ENCODE results near the gene ARHGAP40.

ARHGAP40 gene

DNA sequence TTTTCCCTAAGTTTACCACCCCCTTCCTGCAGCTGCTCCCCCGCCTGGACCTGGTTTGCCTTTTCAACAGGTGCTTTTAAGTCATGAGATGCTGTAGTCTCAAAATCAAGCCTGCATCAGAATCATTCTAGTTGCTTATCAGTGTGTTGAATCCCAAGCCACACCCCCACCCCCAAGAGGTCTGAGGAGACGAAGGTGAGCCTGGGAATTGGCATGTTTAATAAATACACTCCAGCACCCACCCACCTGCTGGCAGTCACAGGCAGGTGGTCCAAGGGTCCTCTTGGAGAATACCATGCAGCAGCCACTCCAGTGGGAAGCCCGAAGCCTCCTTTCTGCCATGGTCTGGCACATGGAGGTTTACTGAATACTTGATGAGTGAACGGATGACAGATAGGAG lies 21.7 kb upstream of the ARHGAP40 start:
- Histone ChIP-seq H2AFZ (no peak overlapping the region), H3K27ac (no peak overlapping the region), H3K9me3 (ENCODE audit: control insufficient read depth, low read length) (no peaks in the 10 kb centered on the region), H3K9ac (no peak overlapping the region), H3K27me3 (ENCODE audit: control insufficient read depth, insufficient read depth, low read length) (no peaks in the 10 kb centered on the region), H3K4me3 (ENCODE audit: low read depth, low read length) (no peak overlapping the region), H3K4me2 (ENCODE audit: low read length) (no peak overlapping the region), H3K36me3 (ENCODE audit: control insufficient read depth, insufficient read depth, low read length) (no peaks in the 10 kb centered on the region), H3K4me1 (no peaks in the 10 kb centered on the region), H3K79me2 (no peaks in the 10 kb centered on the region)
- TF ChIP-seq, protein P1, sequence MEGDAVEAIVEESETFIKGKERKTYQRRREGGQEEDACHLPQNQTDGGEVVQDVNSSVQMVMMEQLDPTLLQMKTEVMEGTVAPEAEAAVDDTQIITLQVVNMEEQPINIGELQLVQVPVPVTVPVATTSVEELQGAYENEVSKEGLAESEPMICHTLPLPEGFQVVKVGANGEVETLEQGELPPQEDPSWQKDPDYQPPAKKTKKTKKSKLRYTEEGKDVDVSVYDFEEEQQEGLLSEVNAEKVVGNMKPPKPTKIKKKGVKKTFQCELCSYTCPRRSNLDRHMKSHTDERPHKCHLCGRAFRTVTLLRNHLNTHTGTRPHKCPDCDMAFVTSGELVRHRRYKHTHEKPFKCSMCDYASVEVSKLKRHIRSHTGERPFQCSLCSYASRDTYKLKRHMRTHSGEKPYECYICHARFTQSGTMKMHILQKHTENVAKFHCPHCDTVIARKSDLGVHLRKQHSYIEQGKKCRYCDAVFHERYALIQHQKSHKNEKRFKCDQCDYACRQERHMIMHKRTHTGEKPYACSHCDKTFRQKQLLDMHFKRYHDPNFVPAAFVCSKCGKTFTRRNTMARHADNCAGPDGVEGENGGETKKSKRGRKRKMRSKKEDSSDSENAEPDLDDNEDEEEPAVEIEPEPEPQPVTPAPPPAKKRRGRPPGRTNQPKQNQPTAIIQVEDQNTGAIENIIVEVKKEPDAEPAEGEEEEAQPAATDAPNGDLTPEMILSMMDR (IDR thresholded peaks at IDR 0.05): no peak

DNA sequence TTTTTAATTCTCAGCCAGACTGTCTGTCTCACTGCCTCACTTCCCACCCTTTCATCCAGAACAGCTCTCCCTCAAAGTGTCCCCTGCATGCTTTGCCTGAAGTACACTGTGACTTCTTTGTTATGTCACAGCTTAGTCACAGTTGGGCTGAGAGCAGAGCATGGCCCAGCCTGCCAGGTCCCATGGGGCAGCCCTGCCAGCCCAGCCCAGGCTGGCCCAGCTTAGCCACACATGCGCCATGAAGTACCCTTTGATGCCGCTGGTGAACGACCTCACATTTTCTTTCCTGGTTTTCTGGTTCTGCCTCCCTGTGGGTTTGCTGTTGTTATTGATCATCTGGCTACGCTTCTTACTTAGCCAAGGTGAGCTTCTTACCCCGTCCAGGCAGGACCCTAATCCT lies 20.6 kb upstream of the ARHGAP40 start, which contains the start of gene ADIG:
Gene ADIG, plus strand, starts transcription at position 185 of the 400 bp plus-strand sequence. Its CDS starts 54 bp downstream, at position 239.
- TF ChIP-seq, protein P1 (IDR thresholded peaks at IDR 0.05): no peak
- Histone ChIP-seq H3K9ac (no peak within 1 kb of the TSS), H2AFZ (no peak within 1 kb of the TSS), H3K9me3 (ENCODE audit: control insufficient read depth, low read length) (no peaks in the 10 kb centered on the region), H3K4me3 (ENCODE audit: low read depth, low read length) (no peak within 1 kb of the TSS), H3K36me3 (ENCODE audit: control insufficient read depth, insufficient read depth, low read length) (no peaks in the 10 kb centered on the region), H3K79me2 (no peaks in the 10 kb centered on the region), H3K27me3 (ENCODE audit: control insufficient read depth, insufficient read depth, low read length) (no peaks in the 10 kb centered on the region), H3K27ac (no peak within 1 kb of the TSS), H3K4me2 (ENCODE audit: low read length) (no peak within 1 kb of the TSS), H3K4me1 (no peaks in the 10 kb centered on the region)

DNA sequence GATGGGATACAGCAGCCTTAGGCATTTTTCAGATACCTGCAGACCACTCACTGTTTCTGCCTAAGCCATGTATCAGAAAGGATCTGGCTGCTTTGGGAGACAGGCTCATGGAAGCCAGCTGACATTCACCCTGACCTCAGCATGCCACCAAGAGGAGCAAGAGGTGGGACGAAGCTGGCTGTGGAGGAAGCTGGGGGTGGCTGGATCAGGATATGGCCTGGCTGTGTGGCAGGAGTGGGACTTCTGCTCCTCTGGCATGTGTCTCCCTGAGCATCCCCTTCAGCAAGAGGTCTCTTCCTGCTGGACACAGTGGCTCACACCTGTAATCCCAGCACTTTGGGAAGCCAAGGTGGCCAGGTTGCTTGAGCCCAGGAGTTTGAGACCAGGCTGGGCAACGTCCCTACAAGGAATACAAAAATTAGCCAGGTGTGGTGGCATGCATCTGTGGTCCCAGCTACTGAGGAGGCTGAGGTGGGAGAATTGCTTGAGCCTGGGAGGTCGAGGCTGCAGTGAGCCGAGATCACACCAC lies 19.7 kb upstream of the ARHGAP40 start:
- no peaks in the 10 kb centered on the region for H3K4me1 ChIP-seq
- H3K4me2 ChIP-seq (ENCODE audit: low read length): no peak overlapping the region
- H3K27ac ChIP-seq: no peak overlapping the region
- H2AFZ ChIP-seq: no peak overlapping the region
- no peaks in the 10 kb centered on the region for H3K79me2 ChIP-seq
- no peaks in the 10 kb centered on the region for H3K9me3 ChIP-seq (ENCODE audit: control insufficient read depth, low read length)
- no peak overlapping the region for H3K9ac ChIP-seq
- no peaks in the 10 kb centered on the region for H3K27me3 ChIP-seq (ENCODE audit: control insufficient read depth, insufficient read depth, low read length)
- no peak overlapping the region for H3K4me3 ChIP-seq (ENCODE audit: low read depth, low read length)
- H3K36me3 ChIP-seq (ENCODE audit: control insufficient read depth, insufficient read depth, low read length): no peaks in the 10 kb centered on the region
- TF ChIP-seq, protein P1 (IDR thresholded peaks at IDR 0.05): no peak

DNA sequence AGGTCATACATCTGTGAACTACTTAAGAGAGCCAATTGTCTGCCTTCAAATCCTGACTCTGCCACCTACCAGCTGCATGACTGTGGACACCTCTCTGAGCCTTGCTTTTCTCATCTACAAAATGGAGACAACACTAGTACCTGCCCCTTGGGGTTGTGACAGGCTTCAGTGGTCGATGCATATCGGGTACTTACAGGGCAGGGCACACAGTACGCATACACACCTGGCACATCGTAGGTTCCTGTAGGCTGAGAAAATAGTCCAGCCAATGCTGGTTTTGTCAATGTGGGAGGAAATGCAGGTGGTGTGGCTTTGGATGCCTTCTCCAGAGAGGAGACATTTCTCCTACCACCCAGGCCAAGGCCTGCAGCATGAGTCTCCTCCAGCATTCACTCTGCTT lies 18.3 kb upstream of the ARHGAP40 start:
- TF ChIP-seq, protein P1 (IDR thresholded peaks at IDR 0.05): no peak
- no peak overlapping the region for H3K27ac ChIP-seq
- no peaks in the 10 kb centered on the region for H3K36me3 ChIP-seq (ENCODE audit: control insufficient read depth, insufficient read depth, low read length)
- no peaks in the 10 kb centered on the region for H3K27me3 ChIP-seq (ENCODE audit: control insufficient read depth, insufficient read depth, low read length)
- no peaks in the 10 kb centered on the region for H3K79me2 ChIP-seq
- no peak overlapping the region for H3K9ac ChIP-seq
- no peaks in the 10 kb centered on the region for H3K4me1 ChIP-seq
- no peak overlapping the region for H3K4me3 ChIP-seq (ENCODE audit: low read depth, low read length)
- no peak overlapping the region for H3K4me2 ChIP-seq (ENCODE audit: low read length)
- no peaks in the 10 kb centered on the region for H3K9me3 ChIP-seq (ENCODE audit: control insufficient read depth, low read length)
- no peak overlapping the region for H2AFZ ChIP-seq

DNA sequence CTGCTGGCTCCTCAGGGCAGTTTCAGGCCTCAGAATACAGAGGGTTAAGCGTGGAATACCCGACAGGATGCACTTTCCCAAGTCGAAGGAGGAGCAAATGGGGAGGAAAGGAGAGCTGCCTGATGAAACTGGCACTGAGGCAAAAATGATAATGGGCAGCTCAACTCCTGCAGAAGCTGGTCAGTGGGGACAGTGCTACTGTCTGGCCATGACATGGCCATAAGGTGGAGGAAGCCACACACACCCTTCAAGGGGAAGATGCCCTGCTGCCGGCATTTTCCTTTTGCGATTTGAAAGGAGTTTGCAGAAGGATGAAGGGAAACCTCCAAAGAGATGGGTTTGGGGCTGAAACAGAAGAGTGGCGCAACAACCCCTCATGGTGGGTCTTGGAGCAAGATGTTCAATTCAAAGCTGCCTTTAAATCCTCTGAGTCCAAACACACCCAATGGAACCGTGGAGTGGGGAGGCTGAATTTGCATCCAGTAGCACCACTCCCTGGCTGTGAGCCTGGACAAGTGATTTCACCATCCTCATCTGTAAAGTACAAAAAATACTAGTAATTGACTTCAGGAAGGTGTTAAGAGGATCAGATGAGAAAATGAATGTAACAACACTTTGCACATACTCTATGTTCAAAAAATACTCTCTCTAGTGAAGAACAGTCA lies 17.4 kb upstream of the ARHGAP40 start:
- Histone ChIP-seq H3K27me3 (ENCODE audit: control insufficient read depth, insufficient read depth, low read length) (no peaks in the 10 kb centered on the region), H2AFZ (no peak overlapping the region), H3K9me3 (ENCODE audit: control insufficient read depth, low read length) (no peaks in the 10 kb centered on the region), H3K79me2 (no peaks in the 10 kb centered on the region), H3K27ac (no peak overlapping the region), H3K4me1 (no peaks in the 10 kb centered on the region), H3K9ac (no peak overlapping the region), H3K4me3 (ENCODE audit: low read depth, low read length) (no peak overlapping the region), H3K36me3 (ENCODE audit: control insufficient read depth, insufficient read depth, low read length) (no peaks in the 10 kb centered on the region), H3K4me2 (ENCODE audit: low read length) (no peak overlapping the region)
- TF ChIP-seq, protein P1 (IDR thresholded peaks at IDR 0.05): no peak
